GM12878 (cell line): ENCODE results near the gene LCE2D. TPM values are rescaled to one million over a fixed set of nuclear protein-coding genes. Genes with fewer than 3 reads are reported as not detected.
"Not testable (repeated sequence)": the region's sequence is repeated elsewhere in the genome, so short reads cannot be mapped to it uniquely, and the experiment has no call there.

Experiments
- ATAC-seq: fragments of 200-7000 bp; cut with Tn5 transposase; 3 replicates; pipeline ENCODE4 v1.9.1; 2020; ENCODE audit warnings: mild to moderate bottlenecking, moderate library complexity
- BruUV-seq: library from RNA; stranded (reverse); fragments of 400-500 nt; replicated peaks from 2 replicates; lab custom pipeline; 2021; lab: Mats Ljungman, UMichigan
- CTCF ChIA-PET: fragments of 300-600 bp; sonication (Branson Sonifier 250); formaldehyde crosslinking; extraction: SDS; loops from one replicate; lab custom pipeline; 2021; ENCODE audit warnings: inconsistent platforms; lab: Yijun Ruan, JAX
- POLR2A ChIA-PET: fragments of 350-600 bp; formaldehyde crosslinking; extraction: SDS; loops from one replicate; lab custom pipeline; 2021; ENCODE audit warnings: inconsistent platforms; lab: Charles Lee
- RAD21 ChIA-PET: fragments of 300-600 bp; sonication (Branson Sonifier 250); formaldehyde crosslinking; loops from one replicate; lab custom pipeline; 2023; ENCODE audit warnings: antibody characterized with exemption; ENCODE audit not compliant: unreplicated experiment; lab: Charles Lee
- SMC1A ChIA-PET: fragments of 300-600 bp; sonication (Branson Sonifier 250); formaldehyde crosslinking; loops from one replicate; lab custom pipeline; 2023; ENCODE audit not compliant: unreplicated experiment, uncharacterized antibody; lab: Charles Lee
- DNase-seq: peaks from one replicate; pipeline ENCODE4 v3.0.0-alpha.2; 2011; ENCODE audit warnings: low read depth, low spot score
- FAIRE-seq: peaks from 3 replicates; lab custom pipeline; 2011; peaks lifted over from hg19 to GRCh38; lab: Jason Lieb, UNC
- H2AFZ ChIP-seq: 2 replicates; pipeline ENCODE4 v1.6.0; 2011; ENCODE audit warnings: low read depth, low read length, control low read depth; ENCODE audit not compliant: control insufficient read depth
- H3K27ac ChIP-seq: 2 replicates; pipeline ENCODE4 v1.5.1; 2011; ENCODE audit warnings: control low read depth; ENCODE audit not compliant: control insufficient read depth, insufficient read depth
- H3K27me3 ChIP-seq, 2 experiments: replicated peaks in 1 of 2; 2 replicates each; pipeline versions ENCODE4 v1.6.0 to v1.6.1; 2011; ENCODE audit warnings: low read length in 1 of 2; ENCODE audit not compliant: control insufficient read depth in 2 of 2, insufficient read depth in 2 of 2
- H3K36me3 ChIP-seq, 2 experiments: 2 replicates each; pipeline ENCODE4 v1.5.1; 2011; ENCODE audit warnings: low read length in 1 of 2; ENCODE audit not compliant: control insufficient read depth in 2 of 2, insufficient read depth in 2 of 2
- H3K4me1 ChIP-seq: 2 replicates; pipeline ENCODE4 v1.6.1; 2011; ENCODE audit warnings: mild to moderate bottlenecking, low read length, moderate library complexity, mixed read lengths; ENCODE audit not compliant: control insufficient read depth, insufficient read depth
- H3K4me2 ChIP-seq: 2 replicates; pipeline ENCODE4 v1.6.0; 2011; ENCODE audit warnings: control low read depth; ENCODE audit not compliant: control insufficient read depth, insufficient read depth
- H3K4me3 ChIP-seq: fragments of 200-600 bp; sonication (generic); 2 replicates; pipeline ENCODE4 v1.5.1; 2016
- H3K79me2 ChIP-seq: 2 replicates; pipeline ENCODE4 v1.6.0; 2011; ENCODE audit warnings: low read length; ENCODE audit not compliant: control insufficient read depth, insufficient read depth
- H3K9ac ChIP-seq: 2 replicates; pipeline ENCODE4 v1.8.0; 2011; ENCODE audit warnings: low read length, control low read depth, mixed read lengths; ENCODE audit not compliant: control insufficient read depth, insufficient read depth
- H3K9me3 ChIP-seq: replicated peaks from 3 replicates; pipeline ENCODE4 v1.5.1; 2011; ENCODE audit warnings: mild to moderate bottlenecking, low read length; ENCODE audit not compliant: control insufficient read depth, insufficient read depth
- H4K20me1 ChIP-seq: 2 replicates; pipeline ENCODE4 v1.6.0; 2011; ENCODE audit not compliant: control insufficient read depth, insufficient read depth
- CHD2 ChIP-seq: IDR thresholded peaks from 2 replicates; pipeline ENCODE4 v1.6.1; 2011; ENCODE audit warnings: low read depth, low read length, improper control_type of control experiment, borderline replicate concordance
- CREM ChIP-seq: IDR thresholded peaks from 2 replicates; pipeline ENCODE4 v1.6.1; 2014; ENCODE audit warnings: antibody characterized with exemption, low read depth
- NFYB ChIP-seq: IDR thresholded peaks from 2 replicates; pipeline ENCODE4 v1.6.1; 2011; ENCODE audit warnings: low read depth, mild to moderate bottlenecking, low read length, improper control_type of control experiment, moderate library complexity; ENCODE audit not compliant: insufficient read depth
- SUZ12 ChIP-seq: fragments of 200-600 bp; sonication (generic); IDR thresholded peaks from one replicate; pipeline ENCODE4 v1.6.1; 2018; ENCODE audit warnings: antibody characterized with exemption, mild to moderate bottlenecking; ENCODE audit not compliant: unreplicated experiment
- WGBS: methylation state at CpG from one replicate; pipeline ENCODE4 v1.1.6; 2016; ENCODE audit warnings: low lambda C conversion rate; ENCODE audit not compliant: insufficient replicate concordance, insufficient coverage; ENCODE audit errors: missing lambda C conversion rate; 5-methylcytosine and 5-hydroxymethylcytosine counted together
- in situ Hi-C: fragments of 300-500 bp; cut with MboI; formaldehyde crosslinking; loops from 9 replicates; pipeline ENCODE4 v1.14.3; 2018; ENCODE audit warnings: mixed read lengths
- intact Hi-C: fragments of 100-400 bp; cut with micrococcal nuclease; formaldehyde crosslinking; loops from one replicate; pipeline ENCODE4 v1.14.2; 2022; ENCODE audit not compliant: unreplicated experiment
- polyA plus RNA-seq, 11 experiments: library from polyadenylated mRNA; depleted of rRNA in 4 of 11; unstranded in 6 of 11; stranded (reverse) in 5 of 11; fragments of >200 nt; fragmentation: Nextera tagmentation in 4 of 11; fragmentation: Illumina TruSeq in 1 of 11; extraction: Ambion mirVana in 4 of 11; extraction: Trizol in 1 of 11; gene quantifications; 1 replicate in 1 of 11; 2 replicates in 10 of 11; pipeline versions ENCODE4 v1.2.1 to v1.2.3, GENCODE V29; 2011 to 2016; ENCODE audit warnings: inconsistent platforms in 2 of 11, missing spikeins in 2 of 11, low read depth in 1 of 11
- total RNA-seq, 4 experiments: library from RNA; depleted of rRNA in 3 of 4; stranded (reverse); fragments of >200 nt in 3 of 4; fragmentation: Illumina TruSeq in 1 of 4; extraction: Trizol in 1 of 4; gene quantifications; 2 replicates each; pipeline versions ENCODE4 v1.2.1 to v1.2.3, GENCODE V29; 2013 to 2021

Gene LCE2D
- total and polyA plus RNA-seq, 10 of the 15 experiments (the other 5 are each of a cell fraction or from before 2014, with no cell fraction given), result not detected

- TF ChIP-seq CHD2, result no peak
- TF ChIP-seq NFYB, result no peak
- TF ChIP-seq, all 136 proteins: peak for 0
Observed at GRCh38 chr1:152681616-152682015, 18.4 kb downstream of the LCE2D start (continued).

- no peaks in the 10 kb centered on the region for H3K9me3 ChIP-seq
- ChIA-PET POLR2A (no interaction called here), CTCF (no interaction called here), RAD21 (no interaction called here), SMC1A (no interaction called here)
- FAIRE-seq, result no peak
- H3K36me3 ChIP-seq, result no peaks in the 10 kb centered on the region
- no peak overlapping the region for H3K4me3 ChIP-seq
- no peaks in the 10 kb centered on the region for H3K79me2 ChIP-seq
- DNase-seq, result no peak
- no peak overlapping the region for H2AFZ ChIP-seq
- no peak overlapping the region for H3K9ac ChIP-seq
- no peak for ATAC-seq
- in situ Hi-C loops, result no loop called here
- H3K4me1 ChIP-seq, result no peaks in the 10 kb centered on the region
- no peaks in the 10 kb centered on the region; a peak in 2 of 4 replicates for H3K27me3 ChIP-seq
- no peak overlapping the region for H3K4me2 ChIP-seq
- no peak for TF ChIP-seq CREM
- TF ChIP-seq SUZ12, result no peak
- BruUV-seq, result no TSS peak
- H4K20me1 ChIP-seq, result no peaks in the 10 kb centered on the region
- intact Hi-C loops, result no loop called here
- H3K27ac ChIP-seq, result no peak overlapping the region
Observed at GRCh38 chr1:152683846-152684245, 20.7 kb downstream of the LCE2D start.

GRCh38 chr1:152685823-152686222 is 22.6 kb downstream of the LCE2D start, which contains the start of gene LCE2B:
LCE2B (plus strand) TSS chr1:152686123; CDS start chr1:152686844, 721 bp downstream.
- WGBS, result 0% methylated on average over 3 of the region's 4 CpGs
- SMC1A ChIA-PET, result not testable (repeated sequence)

More at GRCh38 chr1:152685823-152686222, 22.6 kb downstream of the LCE2D start, which contains the start of gene LCE2B:
- H3K79me2 ChIP-seq, H3K4me2 ChIP-seq, BruUV-seq, H3K27ac ChIP-seq, ATAC-seq, H3K9ac ChIP-seq, H4K20me1 ChIP-seq, H3K4me1 ChIP-seq, intact Hi-C loops, POLR2A ChIA-PET, H3K36me3 ChIP-seq, CTCF ChIA-PET, RAD21 ChIA-PET, DNase-seq, H3K9me3 ChIP-seq, H3K4me3 ChIP-seq, FAIRE-seq, in situ Hi-C loops, H3K27me3 ChIP-seq, H2AFZ ChIP-seq: not testable (repeated sequence)
